Measurements from ENCODE around the gene ZBTB17.
"Not testable (repeated sequence)": the region's sequence is repeated elsewhere in the genome, so short reads cannot be mapped to it uniquely, and the experiment has no call there.

Gene ZBTB17

GRCh38 chr1:15975805-15976680 lies at the start of gene ZBTB17:
ZBTB17 (minus strand) TSS chr1:15976101; CDS start chr1:15948495, 27,606 bp downstream.
- peak; percentile 95 for DNase-seq (ENCODE audit: low spot score)

DNA sequence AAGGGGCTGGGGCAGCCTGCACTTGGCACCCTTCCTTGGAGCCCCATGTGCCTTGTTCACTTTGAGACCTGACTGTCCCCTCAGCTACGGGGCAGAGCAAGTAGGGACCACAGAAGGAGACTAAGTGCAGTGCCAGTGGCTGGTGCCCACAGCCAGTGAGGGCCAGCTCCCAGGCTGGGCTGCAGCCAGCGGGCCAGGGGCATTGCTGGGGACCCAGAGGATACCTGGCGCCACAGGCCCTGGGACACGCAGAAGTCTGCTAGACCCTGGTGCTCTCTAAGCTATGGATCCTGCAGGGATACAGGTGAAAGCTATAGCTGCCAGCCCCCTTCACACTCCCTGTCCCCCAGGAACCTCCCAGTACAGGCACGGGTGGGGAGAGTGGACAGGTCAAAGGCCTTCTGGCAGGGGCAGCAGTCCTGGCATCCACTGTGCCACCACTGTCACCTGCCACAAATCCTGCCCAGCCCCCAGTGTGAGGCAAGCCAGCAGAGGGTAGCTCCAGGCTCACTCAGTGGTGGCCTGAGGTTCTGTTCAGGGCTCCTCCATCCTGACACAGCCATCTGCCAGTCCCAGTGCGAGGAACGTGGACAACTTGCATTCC lies 47.3 kb upstream of the ZBTB17 start:
- DNase-seq (ENCODE audit: low spot score): no peak

GRCh38 chr1:16022393-16022792 lies 46.5 kb upstream of the ZBTB17 start:
- DNase-seq (ENCODE audit: low spot score): no peak

DNA sequence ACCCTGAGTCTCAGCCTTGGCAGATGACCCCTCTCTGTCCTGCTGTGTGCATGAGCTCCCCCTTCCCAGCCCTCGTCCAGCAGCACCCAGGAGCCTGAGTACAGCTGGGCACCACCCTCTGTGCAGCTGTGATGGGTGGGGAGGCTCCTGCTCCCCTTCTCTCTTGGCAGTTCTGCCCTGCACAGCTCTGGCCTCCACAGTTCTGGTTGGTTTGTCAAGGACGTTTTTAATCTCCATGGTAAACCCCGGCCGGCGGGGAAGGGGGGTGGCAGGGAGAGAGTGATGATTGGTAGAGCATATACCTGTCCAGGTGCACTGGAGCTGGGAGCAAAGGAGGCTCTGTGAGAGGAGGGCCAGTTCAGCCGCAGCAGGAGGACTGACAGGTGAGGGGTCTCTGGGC lies 45.8 kb upstream of the ZBTB17 start, which contains the start of gene CLCNKA:
TSS of gene CLCNKA (plus strand) at position 356 of the 400 bp plus-strand sequence. CDS start 584 bp downstream, outside the sequence.
- no peak for DNase-seq (ENCODE audit: low spot score)

DNA sequence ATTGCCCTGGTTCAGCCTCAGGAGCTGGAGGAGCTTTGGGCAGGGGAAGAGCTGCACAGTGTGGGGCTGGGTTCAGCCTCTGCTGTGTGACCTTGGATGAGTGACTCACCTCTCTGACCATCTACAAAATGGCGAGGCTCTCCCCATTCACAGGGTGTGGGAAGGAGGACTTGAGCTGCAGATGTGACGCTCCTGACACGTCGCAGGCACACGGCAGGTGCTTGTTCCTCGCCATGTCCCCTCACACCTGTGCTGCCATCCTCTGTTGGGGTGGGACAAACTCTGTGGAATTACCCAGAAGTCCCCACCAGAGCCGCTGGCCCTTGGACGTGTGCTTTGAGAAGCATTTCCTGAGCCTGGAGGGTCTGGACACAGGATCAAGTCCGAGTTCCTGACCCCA lies 45.0 kb upstream of the ZBTB17 start:
- not testable (repeated sequence) for DNase-seq (ENCODE audit: low spot score)

DNA sequence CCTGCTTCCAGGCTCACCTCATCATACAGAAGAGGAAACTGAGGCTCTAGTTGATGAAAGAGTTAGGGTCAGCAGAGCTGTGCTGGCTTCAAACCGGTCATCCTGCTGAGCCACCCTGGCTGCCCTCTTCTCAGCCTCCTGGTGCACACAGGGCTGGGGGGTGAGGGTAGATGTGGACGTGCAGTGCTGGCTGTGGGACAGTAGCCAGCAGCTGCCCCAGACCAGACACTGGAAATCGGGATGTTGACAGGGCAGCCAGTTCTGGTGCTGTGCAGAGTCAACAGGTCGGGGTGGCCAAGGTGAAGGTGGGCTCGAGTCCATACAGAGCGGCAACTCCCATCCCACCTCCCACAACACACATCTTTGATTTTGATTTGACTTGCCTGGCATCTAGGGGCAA lies 44.4 kb upstream of the ZBTB17 start:
- no peak for DNase-seq (ENCODE audit: low spot score)

GRCh38 chr1:16019644-16020277 lies 43.9 kb upstream of the ZBTB17 start:
- no peak for DNase-seq (ENCODE audit: low spot score)

GRCh38 chr1:16018749-16019643 lies 43.1 kb upstream of the ZBTB17 start:
- DNase-seq (ENCODE audit: low spot score): no peak

DNA sequence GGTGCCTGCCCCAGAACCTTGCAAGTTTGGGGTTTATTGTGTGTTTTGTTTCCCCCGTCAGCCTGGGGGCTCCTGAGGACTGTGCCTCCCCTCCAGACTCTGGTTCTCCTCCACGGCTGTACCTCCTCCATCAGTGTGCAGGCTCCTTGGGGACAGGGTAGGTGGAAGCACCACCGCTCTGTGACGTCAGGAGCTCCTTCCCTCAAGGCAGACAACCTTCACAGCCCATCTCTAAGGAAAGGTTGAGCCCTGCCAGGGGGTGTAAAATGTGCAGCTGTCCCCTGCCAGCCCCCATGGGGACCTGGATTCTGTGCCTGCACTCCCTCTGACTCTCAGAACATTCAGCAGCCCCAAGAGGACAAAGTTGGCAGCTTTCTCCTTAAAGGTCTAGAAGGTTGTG lies 42.4 kb upstream of the ZBTB17 start:
- DNase-seq (ENCODE audit: low spot score): no peak

DNA sequence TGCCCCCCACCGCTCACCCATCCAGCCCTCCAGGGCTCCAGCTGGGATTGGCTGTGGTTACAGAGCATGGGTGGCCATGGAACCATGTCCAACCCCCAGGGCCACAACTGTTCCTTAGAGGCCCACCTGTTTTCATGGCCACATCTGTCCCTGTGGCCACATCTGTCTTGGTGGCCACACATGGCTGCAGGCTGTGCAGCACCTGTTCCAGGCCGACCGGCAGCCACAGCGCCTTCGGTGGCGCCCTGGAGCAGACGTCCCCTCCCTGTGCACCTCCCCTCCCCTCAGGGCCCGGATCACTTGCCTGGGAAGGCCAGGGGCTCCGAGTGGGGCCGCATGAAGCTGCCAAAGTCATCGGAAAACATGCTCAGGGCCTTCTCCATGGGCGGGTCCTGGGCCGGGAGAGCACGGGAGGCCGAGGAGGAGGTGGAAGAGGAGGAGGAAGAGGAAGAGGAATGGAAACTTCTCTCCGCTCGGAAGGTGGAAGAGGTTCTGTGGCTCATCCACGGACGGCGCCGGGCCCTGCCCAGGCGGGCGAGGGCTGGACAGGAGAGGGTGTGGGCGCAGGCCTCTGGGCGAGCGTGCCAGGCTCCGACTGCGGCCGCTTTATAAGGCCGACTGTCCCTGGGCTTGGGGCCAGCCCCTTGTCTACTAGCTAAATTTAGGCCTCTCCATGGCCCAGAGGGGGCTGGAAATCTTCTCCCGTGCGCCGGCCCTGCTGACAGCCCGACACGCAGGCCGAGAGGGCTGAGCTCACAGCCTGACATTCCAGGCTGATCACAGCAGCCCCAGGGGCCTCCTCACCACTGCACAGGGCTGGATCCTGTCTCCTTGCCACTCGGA lies 41.8 kb upstream of the ZBTB17 start, which contains the start of gene HSPB7:
TSS of gene HSPB7 (minus strand) at position 583 of the 843 bp plus-strand sequence. CDS start at position 503, 80 bp downstream.
- DNase-seq (ENCODE audit: low spot score): no peak

DNA sequence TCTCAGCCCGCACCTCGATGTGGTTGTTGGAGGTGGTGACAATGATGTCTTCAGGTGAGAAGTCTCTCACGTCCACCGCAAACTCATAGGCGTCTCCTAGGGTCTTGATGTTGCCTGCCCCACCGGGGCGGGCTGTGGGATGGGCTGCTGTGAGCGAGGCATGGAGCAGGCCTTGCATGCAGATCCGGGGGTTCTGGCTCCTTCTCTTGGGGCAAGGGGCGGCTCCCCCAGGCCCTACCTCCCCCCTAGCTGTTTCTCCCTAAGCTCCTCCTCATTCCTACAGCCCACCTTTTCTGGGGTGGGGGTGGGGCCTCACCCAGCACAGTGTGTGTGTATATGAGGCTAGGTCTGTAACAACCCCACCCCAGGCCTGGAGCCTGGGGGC lies 41.2 kb upstream of the ZBTB17 start:
- DNase-seq (ENCODE audit: low spot score): no peak

DNA sequence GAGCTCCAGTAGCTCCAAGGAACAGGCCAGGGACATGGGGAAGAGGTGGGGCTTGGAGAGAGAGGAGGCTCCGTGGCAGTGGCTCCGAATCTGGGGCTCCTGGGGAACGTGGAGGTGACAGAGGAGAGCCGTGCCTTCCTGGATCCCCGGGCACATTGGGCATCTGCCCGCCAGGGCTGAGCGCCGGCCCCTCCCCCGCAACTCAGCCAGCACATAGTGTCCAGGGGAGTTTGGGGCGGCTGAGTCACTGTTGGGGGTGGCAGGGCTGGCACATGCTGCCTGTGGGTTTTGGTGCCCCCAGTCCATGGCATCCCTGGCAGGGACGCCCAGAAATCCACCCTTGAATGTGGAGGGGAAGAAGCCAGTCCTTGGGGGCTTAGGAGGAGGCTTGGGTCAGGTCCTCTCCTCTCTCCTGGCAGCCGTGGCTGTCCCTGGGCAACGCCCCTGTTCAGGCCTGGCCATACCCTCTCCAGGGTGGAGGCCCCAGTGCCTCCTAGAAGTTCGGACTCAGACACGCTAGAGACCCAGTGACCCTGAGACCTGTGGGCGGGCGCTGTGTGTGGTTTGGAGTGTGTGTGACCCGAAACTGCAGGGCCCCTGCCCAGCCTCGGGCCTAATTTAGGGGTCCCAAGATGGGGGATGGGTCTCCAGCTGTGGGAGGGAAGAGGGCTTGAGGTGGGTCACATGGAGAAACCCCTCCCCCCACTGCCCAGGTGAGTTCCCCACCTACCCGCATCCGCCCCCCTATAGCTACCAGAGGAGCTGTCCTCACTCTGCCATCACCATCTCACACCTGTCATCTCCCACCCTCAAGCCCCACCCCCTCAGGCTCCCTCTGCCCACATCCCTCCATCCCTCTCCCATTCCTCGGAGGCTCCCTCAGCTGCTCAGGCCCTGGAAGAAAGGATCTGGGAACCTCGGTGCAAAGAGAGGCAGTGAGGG lies 40.3 kb upstream of the ZBTB17 start:
- DNase-seq (ENCODE audit: low spot score): no peak

DNA sequence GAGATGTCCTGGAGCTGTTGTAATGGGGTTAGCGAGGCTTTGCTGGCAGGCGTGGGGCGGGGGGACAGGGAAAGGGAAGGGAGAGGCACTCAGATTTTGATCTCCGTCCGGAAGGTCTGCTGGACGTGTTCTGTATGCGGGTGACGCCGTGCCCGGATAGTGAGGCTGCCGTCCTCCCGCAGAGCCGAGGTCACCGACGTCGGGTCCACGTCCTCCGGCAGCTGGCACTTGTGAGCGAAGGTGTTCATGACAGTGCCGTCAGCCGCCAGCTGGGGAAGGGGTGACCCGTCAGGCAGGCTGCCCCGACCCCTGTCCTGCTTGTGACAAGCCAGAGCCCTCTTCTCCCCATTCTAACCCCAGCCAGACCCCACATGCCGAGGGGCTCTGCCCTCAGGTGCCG lies 39.6 kb upstream of the ZBTB17 start:
- DNase-seq (ENCODE audit: low spot score): no peak

DNA sequence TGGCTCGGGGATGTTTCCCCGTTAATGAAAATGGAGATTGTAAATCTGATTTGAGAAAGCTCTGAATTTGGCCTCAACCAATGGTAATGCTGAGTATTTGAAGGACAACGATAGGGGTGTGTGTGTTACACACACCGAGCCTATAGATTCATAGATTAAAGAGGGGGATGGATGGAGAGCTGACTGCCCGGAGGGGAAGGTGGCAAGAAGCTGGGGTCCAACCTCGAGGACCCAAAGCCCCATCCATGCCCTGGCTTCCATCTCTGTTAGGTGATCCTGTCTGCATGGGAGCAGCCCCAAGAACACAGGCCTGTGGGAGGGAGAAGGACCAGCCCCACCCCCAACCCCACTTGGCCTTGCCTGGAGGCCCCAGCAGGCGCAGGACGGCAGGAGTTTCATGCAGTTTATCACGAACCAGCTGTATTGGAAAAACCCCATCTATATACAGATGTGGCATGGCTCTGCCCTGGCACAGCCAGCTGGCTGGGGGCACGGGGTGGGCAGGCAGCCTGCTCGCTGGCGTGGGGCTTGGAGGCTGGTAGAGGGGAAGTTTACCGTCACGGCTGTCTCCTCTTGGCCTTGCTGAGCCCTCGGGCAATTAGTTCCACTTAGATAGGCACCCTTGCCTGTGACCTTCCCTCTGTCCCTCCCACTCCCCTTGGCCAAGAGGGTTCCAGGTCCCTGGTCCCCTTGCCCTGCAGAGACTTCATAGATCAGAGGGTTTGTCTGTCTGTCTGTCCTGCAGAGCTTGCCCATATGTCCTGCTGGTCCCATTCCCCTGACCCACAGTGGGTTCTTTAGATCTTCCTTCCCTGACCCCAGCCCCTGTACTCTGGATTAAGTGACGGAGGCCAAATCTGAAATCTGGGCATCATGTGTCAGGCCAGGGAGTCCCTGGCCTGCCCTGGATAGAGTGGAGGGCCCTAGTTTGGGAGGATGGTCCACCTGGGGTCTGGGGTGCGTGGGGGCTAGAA lies 38.9 kb upstream of the ZBTB17 start:
- no peak for DNase-seq (ENCODE audit: low spot score)

GRCh38 chr1:16013908-16014258 lies 38.0 kb upstream of the ZBTB17 start:
- no peak for DNase-seq (ENCODE audit: low spot score)

GRCh38 chr1:16013220-16013907 lies 37.5 kb upstream of the ZBTB17 start:
- peak; percentile 12 for DNase-seq (ENCODE audit: low spot score)

- DNase-seq (ENCODE audit: low spot score): peak; percentile 5
Observed at GRCh38 chr1:16012590-16013219, 36.8 kb upstream of the ZBTB17 start.
